Testis (tissue), 3 donors: ENCODE measurements around the gene CELF2. TPM values are rescaled to one million over a fixed set of nuclear protein-coding genes. Genes with fewer than 3 reads are reported as not detected.
"Not testable (repeated sequence)": the region's sequence is repeated elsewhere in the genome, so short reads cannot be mapped to it uniquely, and the experiment has no call there.

Source experiments
- DNase-seq: peaks from one replicate; pipeline ENCODE4 v3.0.0-alpha.2; 2019
- H3K27ac ChIP-seq, 2 donors: fragments of 200-600 bp; sonication (generic); one replicate each; pipeline ENCODE4 v1.5.1; 2019
- H3K27me3 ChIP-seq: fragments of 200-600 bp; sonication (generic); one replicate; pipeline ENCODE4 v1.5.1; 2019
- H3K36me3 ChIP-seq: fragments of 200-600 bp; sonication (generic); one replicate; pipeline ENCODE4 v1.5.1; 2017; ENCODE audit warnings: low read depth; ENCODE audit errors: missing control alignments
- H3K4me1 ChIP-seq: fragments of 200-600 bp; sonication (generic); one replicate; pipeline ENCODE4 v1.5.1; 2019
- H3K4me3 ChIP-seq, 2 donors: fragments of 200-600 bp; sonication (generic); one replicate each; pipeline ENCODE4 v1.5.1; 2017 to 2019
- H3K9me3 ChIP-seq: fragments of 200-600 bp; sonication (generic); one replicate; pipeline ENCODE4 v1.5.1; 2017
- CTCF ChIP-seq, 3 experiments: fragments of 450-650 bp in 2 of 3; fragments of 200-600 bp in 1 of 3; sonication (generic) in 1 of 3; IDR thresholded peaks; one replicate each; pipeline ENCODE4 v1.5.1; 2016 to 2019; ENCODE audit warnings: antibody characterized with exemption in 3 of 3, mild to moderate bottlenecking in 2 of 3, moderate library complexity in 1 of 3
- POLR2A ChIP-seq: fragments of 450-650 bp; IDR thresholded peaks from one replicate; pipeline ENCODE4 v1.6.1; 2017; ENCODE audit warnings: antibody characterized with exemption, mild to moderate bottlenecking, moderate library complexity
- WGBS, 2 donors: methylation state at CpG; one replicate each; pipeline ENCODE4 v1.1.5; 2018; 5-methylcytosine and 5-hydroxymethylcytosine counted together
- intact Hi-C: fragments of 100-400 bp; cut with DNase I; formaldehyde crosslinking; loops from one replicate; pipeline ENCODE4 v1.15.1; 2023; ENCODE audit warnings: low total_unique reads
- polyA plus RNA-seq: library from polyadenylated mRNA; stranded (reverse); fragments of 350-450 nt; fragmentation: Illumina TruSeq; extraction: RNeasy Lipid Tissue Mini Kit (QIAGEN cat#74804); gene quantifications from one replicate; pipeline ENCODE4 v1.2.3, GENCODE V29; 2014; ENCODE audit warnings: low read depth, low replicate concordance; ENCODE audit not compliant: insufficient read depth
- total RNA-seq, 2 donors: library from RNA; depleted of rRNA; stranded (reverse); fragments of >200 nt; gene quantifications; one replicate each; pipeline ENCODE4 v1.2.3, GENCODE V29; 2016

The CELF2 gene
- total and polyA plus RNA-seq, 3 donors from 2014 or later = 17.5 to 41.6 (median 27.8) TPM

GRCh38 chr10:10993785-10994184 is 23.9 kb upstream of the CELF2 start:
- Histone ChIP-seq H3K4me1 (no peaks in the 10 kb centered on the region), H3K27ac (no peak overlapping the region), H3K4me3 (no peak overlapping the region), H3K9me3 (no peaks in the 10 kb centered on the region), H3K36me3 (no peaks in the 10 kb centered on the region), H3K27me3 (no peaks in the 10 kb centered on the region)
- intact Hi-C loops = no loop called here
- TF ChIP-seq CTCF (IDR thresholded peaks at IDR 0.05) (no peak), POLR2A (no peak)
- no peak for DNase-seq

DNA sequence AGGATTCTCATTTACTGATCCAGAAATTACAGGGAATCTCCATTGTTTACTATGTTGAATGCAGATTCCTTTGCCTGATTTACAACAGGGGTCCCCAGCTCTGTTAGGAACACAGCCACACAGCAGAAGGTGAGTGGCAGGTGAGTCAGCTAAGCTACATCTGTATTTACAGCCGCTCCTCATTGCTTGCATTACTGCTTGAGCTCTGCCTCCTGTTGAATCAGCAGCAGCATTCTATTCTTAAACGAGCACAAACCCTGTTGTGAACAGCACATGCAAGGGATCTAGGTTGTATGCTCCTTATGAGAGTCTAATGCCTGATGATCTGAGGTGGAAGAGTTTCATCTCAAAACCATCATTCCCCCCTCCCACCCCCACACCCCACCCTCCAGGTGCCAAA is 23.3 kb upstream of the CELF2 start:
- TF ChIP-seq POLR2A (no peak), CTCF (IDR thresholded peaks at IDR 0.05) (no peak)
- no peaks in the 10 kb centered on the region for H3K9me3 ChIP-seq
- no peaks in the 10 kb centered on the region for H3K27me3 ChIP-seq
- H3K4me1 ChIP-seq = no peaks in the 10 kb centered on the region
- no peak for DNase-seq
- WGBS, 2 donors = 96% methylated on average over 2 of the region's 2 CpGs
- no peak overlapping the region for H3K4me3 ChIP-seq
- H3K36me3 ChIP-seq = no peaks in the 10 kb centered on the region
- intact Hi-C loops = no loop called here
- no peak overlapping the region for H3K27ac ChIP-seq

DNA sequence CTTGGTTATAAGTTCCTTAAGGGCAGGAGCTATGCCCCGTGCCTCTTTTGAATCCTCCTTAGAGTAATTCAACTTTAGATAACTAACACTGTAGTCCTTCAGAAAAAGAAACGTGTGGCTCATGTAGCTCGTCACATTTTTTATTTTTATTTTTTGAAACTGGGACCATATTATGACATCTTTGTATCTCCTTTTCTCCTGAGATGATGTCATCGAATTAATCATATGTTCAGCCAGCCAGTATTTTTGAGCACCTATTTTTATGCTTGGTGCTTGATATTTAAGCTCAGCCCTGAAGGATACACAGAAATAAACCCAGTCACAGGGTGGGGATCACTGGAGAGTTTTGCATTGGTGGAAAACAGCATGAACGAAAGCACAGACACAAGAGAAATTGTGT is 22.6 kb upstream of the CELF2 start:
- Histone ChIP-seq H3K36me3 (no peaks in the 10 kb centered on the region), H3K27me3 (no peaks in the 10 kb centered on the region), H3K4me1 (no peaks in the 10 kb centered on the region), H3K4me3 (no peak overlapping the region), H3K9me3 (no peaks in the 10 kb centered on the region), H3K27ac (no peak overlapping the region)
- no peak for DNase-seq
- intact Hi-C loops = no loop called here
- WGBS, 2 donors = 93 to 96% methylated on average over 5 of the region's 5 CpGs
- TF ChIP-seq POLR2A = no peak
- no peak for TF ChIP-seq CTCF (IDR thresholded peaks at IDR 0.05)

DNA sequence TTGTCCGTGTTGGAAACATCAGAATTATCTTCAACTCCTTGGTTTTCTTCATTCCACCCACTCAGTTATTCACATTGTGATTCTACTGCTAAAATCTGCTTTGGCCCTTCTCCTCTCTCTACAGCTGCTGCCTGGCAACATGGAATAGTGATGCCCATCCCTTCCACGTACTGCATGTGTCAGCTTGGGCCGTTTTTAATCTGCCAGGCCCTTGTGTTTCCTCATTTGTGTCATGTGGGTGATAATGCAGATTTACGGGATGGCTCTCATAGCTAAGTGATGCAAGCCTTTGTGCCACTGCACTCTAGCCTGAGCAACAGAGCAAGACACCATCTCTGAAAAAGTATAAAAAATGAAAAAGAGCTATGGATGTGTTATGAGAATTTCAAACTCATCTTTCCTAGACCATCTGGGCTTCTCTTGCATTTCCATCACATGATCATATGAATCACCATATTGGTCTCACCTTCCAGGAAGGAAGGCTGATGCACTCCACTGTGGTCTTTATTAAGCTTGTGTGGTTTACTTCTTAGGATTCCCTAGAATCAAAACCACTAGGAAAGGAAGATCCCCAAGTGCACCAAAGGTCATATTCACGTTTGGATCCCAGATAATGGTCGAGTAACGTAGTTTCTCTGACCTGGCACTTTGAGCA is 20.6 kb upstream of the CELF2 start:
- intact Hi-C loops = no loop called here
- no peaks in the 10 kb centered on the region for H3K9me3 ChIP-seq
- H3K36me3 ChIP-seq = no peaks in the 10 kb centered on the region
- H3K27ac ChIP-seq = no peak overlapping the region
- WGBS, 2 donors = 76 to 78% methylated on average over 7 of the region's 7 CpGs
- no peaks in the 10 kb centered on the region for H3K27me3 ChIP-seq
- no peaks in the 10 kb centered on the region for H3K4me1 ChIP-seq
- no peak for TF ChIP-seq POLR2A
- TF ChIP-seq CTCF (IDR thresholded peaks at IDR 0.05) = no peak
- DNase-seq = no peak
- H3K4me3 ChIP-seq = no peak overlapping the region

GRCh38 chr10:10999501-10999900 is 18.2 kb upstream of the CELF2 start:
- DNase-seq, H3K36me3 ChIP-seq, H3K9me3 ChIP-seq, H3K27ac ChIP-seq, intact Hi-C loops, H3K27me3 ChIP-seq, H3K4me3 ChIP-seq, H3K4me1 ChIP-seq: not testable (repeated sequence)
- 91 to 96% methylated on average over 4 of the region's 4 CpGs for whole genome bisulfite sequencing, 2 donors
